GM11168 (cell line): Measurements from ENCODE around the gene SLIT3.

ENCODE experiments used
- in situ Hi-C: fragments of 300-500 bp; cut with MboI; formaldehyde crosslinking; loops from one replicate; pipeline ENCODE4 v1.12.0; 2022; ENCODE audit warnings: low sequenced_read_pairs; ENCODE audit not compliant: unreplicated experiment

Gene SLIT3

GRCh38 chr5:169300468-169301385, at the start of gene SLIT3:
Gene SLIT3 (minus strand): TSS chr5:169301139. CDS start chr5:169300709, 430 bp downstream.
- in situ Hi-C loops, result no loop called here

DNA sequence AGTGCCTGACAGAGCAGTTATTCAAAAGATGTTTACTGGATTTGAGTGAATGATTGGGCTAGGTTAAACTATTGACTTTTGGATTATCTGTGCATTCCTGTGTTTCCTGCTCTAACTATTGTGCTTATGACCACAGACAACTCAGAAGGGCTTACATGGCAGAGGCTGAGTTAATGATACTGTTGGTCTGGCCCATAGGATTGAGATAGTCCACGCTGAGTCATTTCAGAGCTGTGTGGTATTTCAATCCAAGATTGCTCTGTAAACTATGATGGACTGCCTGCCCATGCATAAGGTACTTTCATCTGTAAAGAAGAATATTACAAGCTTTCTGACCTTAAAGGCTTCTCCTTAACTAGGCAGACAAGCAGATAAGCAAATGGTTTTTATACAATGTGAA, 49.1 kb upstream of the SLIT3 start:
- in situ Hi-C loops, result no loop called here

DNA sequence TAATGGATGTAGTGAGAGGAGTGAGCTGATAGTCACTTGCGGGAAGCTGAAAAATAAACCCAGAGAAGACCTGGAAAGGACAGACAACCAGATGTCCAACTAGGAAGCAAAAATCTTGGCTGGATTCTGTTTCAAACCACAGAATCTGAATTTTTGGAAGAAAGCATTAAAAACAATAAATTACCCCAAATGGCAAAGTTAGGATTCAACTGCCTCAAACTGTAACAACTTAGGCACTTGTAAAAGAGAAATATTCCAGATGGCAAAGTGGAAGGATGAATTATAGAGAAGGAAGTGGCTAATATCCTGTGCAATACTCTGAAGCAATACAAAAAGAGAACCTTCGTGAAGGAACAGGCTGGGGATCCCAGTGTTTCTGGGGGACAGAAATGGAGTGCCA, 46.8 kb upstream of the SLIT3 start:
- in situ Hi-C loops, result no loop called here

- in situ Hi-C loops, result no loop called here
Measured at GRCh38 chr5:169344629-169345028, 43.7 kb upstream of the SLIT3 start.

DNA sequence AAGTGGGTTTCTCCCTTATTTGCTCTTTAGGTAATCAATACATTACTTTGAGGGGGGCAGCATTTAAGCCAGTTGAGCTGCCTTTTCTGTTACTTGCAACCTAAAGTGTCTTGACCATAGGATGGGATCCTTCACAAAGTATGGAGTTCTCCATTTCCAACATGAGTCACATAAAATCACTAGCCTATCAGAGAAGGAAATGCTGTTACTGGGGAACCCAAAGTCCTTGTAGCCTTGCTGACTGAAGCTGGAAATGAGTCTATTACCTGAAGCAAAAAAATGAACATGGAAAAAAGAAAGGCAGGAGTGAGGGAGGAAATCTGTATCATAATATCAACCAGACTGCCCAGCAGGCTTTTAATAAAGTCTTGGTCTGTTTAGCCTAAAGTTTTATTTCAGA, 42.8 kb upstream of the SLIT3 start:
- in situ Hi-C loops, result no loop called here

DNA sequence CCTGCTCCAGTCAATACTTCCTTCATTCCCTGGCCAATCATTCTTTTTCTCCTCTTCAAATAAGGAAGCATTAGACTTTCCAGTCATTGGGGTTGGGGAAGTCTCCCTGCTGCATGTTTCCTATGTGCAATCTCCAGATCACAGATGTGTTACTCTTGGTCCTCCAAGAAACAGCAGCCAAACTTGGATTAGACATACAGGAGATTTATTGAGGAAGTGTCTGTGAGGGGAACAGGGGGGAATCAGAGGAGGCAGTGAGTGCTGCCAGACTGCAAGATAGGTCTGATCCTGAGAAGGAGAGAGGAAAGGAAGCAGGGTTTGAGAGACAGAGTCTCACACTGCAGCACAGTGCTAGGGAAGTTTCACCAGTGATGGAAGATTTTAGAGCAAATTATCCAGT, 40.6 kb upstream of the SLIT3 start:
- in situ Hi-C loops, result no loop called here

DNA sequence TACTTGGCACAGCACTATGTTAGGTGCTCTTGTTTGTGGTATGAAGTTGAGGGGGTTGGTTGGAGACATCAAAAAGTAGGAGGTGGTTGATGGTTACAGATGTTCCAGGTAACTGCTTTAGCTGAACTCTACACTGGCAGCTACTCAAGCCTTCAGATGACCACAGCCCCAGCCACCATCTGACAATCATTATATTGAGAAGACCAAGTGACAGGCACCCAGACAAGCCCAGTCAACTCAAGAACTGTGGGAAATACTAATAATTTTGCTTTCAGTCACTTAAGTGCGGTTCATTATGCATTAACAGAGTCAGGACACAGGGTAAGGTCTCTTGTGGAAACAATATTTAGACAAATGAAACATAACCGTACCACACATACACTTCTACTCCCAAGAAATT, 38.9 kb upstream of the SLIT3 start:
- in situ Hi-C loops, result no loop called here

DNA sequence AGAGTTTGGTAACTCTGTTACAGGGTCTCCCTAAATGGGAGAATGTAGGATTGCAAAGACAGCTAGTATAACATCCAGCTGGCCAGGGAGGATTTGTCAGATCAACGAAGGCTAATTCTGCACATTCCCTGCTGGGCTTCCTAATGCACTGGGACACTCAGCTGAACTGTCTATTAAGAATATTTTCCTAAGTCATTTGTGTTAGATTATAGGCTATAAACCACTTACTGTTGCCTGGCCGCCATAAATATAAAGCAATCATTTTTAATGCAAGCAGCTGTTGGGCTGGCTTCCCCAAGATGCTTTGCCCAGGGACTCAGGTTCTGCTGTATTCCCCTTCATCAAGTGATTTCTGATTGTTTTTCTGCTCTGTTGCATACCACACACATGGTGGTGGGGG, 35.3 kb upstream of the SLIT3 start:
- in situ Hi-C loops, result no loop called here

GRCh38 chr5:169335806-169336205, 34.9 kb upstream of the SLIT3 start:
- in situ Hi-C loops, result no loop called here

GRCh38 chr5:169333518-169333917, 32.6 kb upstream of the SLIT3 start:
- in situ Hi-C loops, result no loop called here

- in situ Hi-C loops, result no loop called here
Measured at GRCh38 chr5:169331292-169331852, 30.4 kb upstream of the SLIT3 start.

GRCh38 chr5:169328401-169328800, 27.5 kb upstream of the SLIT3 start:
- in situ Hi-C loops, result no loop called here

GRCh38 chr5:169325273-169325672, 24.3 kb upstream of the SLIT3 start:
- in situ Hi-C loops, result no loop called here

DNA sequence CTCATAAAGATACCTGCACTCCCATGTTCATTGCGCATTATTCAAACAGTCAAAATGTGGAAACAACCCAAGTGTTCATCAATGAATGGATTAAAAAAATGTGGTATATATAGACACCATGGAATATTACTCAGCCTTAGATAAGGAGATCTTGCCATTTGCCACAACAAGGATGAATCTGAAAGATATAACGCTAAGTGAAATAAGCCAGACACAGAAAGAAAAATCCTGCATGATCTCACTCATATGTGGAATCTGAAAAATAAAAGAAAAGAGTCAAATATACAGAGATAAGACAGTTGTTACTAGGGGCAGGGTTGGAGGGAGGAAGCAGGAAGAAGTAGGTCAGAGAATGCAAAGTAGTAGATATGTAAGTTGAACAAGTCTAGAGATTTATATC, 17.6 kb upstream of the SLIT3 start:
- in situ Hi-C loops, result no loop called here

GRCh38 chr5:169307646-169308045, 6.7 kb upstream of the SLIT3 start:
- in situ Hi-C loops, result no loop called here

GRCh38 chr5:169305366-169305765, 4.4 kb upstream of the SLIT3 start:
- in situ Hi-C loops, result no loop called here

DNA sequence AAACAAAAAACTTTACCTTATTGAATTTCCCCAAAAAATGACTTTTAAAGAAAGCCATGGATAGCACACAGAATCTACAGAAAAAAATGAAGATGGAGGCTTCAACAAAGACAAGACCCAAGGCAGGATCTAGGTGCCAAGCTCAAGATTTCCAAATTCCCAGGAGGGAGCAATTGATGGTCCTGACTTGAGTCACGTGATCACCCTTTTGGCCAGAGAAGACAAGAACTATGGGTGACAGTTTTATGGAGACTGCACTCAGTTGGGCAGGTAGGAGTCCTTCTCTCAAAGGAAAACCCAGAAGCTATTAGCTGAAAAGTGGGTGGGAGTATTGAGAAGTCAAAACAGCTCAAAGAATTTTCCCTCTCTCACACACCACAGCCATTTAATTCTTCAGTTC, 3.2 kb upstream of the SLIT3 start:
- in situ Hi-C loops, result no loop called here

GRCh38 chr5:169303119-169303515, 2.2 kb upstream of the SLIT3 start:
- in situ Hi-C loops, result no loop called here

GRCh38 chr5:169302491-169303118, 1.7 kb upstream of the SLIT3 start:
- in situ Hi-C loops, result no loop called here

DNA sequence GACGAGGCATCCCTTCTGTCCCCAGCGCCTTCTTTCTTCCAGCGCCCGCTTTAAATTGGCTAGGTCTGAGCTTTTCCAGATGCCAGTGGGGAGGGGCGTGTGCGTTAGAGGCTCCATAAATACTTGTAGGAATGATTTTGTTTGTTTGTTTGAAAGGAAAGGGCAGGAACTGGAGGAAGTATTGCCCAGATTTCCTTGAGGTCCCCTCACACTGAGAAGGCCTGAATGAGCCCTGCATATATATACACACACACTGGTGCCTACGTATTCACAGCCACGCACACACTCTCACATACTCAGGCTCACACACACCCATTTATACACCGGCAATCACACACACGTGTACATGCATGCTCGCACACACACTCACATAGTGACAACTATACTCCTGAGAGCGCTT, 1.0 kb upstream of the SLIT3 start:
- in situ Hi-C loops, result no loop called here

DNA sequence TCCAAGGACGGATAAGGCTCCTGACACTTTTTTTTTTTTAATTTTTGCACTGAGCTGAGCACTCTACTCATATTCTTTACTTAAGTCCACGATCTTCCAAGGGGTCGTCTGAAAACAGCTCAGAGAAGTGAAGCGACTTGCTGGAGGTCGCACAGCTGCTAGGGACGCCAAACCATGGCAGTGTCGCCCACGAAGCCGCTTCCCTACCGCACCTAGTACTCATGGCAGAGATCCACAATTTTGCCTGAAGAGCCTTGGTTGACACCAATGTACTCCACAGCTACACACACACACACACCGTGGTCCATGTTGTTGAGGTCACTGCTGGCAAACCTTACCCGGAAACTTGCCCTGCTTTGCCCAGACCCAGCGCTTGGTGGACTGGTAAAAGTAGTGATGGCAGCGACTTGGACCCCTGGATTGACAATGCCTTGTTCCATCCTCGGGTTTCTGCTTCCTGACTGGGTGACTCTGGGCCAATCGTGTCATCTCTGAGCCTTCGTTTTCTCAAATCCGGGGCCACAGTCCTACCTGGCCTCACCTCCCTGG, 521 bp upstream of the SLIT3 start:
- in situ Hi-C loops, result no loop called here
